GM19438 (cell line): Measurements from ENCODE around the gene FBLN2.
A peak's percentile ranks its signal among the peaks of the same experiment; 100 is the strongest.

ENCODE experiments used
- ATAC-seq: cut with Tn5 transposase; IDR thresholded peaks from one replicate; pipeline ENCODE4 v1.9.1; 2021; ENCODE audit warnings: low read depth; ENCODE audit not compliant: unreplicated experiment

FBLN2 gene

GRCh38 chr3:13655061-13655913 lies 106.4 kb downstream of the FBLN2 start:
- ATAC-seq, result no peak

- ATAC-seq, result no peak
Measured at GRCh38 chr3:13656584-13657301, 107.8 kb downstream of the FBLN2 start.

- ATAC-seq, result peak; percentile 60
Measured at GRCh38 chr3:13657660-13658435, 108.9 kb downstream of the FBLN2 start.

GRCh38 chr3:13658681-13659080 lies 109.8 kb downstream of the FBLN2 start:
- ATAC-seq, result no peak

- ATAC-seq, result no peak
Measured at GRCh38 chr3:13659221-13659969, 110.5 kb downstream of the FBLN2 start.

DNA sequence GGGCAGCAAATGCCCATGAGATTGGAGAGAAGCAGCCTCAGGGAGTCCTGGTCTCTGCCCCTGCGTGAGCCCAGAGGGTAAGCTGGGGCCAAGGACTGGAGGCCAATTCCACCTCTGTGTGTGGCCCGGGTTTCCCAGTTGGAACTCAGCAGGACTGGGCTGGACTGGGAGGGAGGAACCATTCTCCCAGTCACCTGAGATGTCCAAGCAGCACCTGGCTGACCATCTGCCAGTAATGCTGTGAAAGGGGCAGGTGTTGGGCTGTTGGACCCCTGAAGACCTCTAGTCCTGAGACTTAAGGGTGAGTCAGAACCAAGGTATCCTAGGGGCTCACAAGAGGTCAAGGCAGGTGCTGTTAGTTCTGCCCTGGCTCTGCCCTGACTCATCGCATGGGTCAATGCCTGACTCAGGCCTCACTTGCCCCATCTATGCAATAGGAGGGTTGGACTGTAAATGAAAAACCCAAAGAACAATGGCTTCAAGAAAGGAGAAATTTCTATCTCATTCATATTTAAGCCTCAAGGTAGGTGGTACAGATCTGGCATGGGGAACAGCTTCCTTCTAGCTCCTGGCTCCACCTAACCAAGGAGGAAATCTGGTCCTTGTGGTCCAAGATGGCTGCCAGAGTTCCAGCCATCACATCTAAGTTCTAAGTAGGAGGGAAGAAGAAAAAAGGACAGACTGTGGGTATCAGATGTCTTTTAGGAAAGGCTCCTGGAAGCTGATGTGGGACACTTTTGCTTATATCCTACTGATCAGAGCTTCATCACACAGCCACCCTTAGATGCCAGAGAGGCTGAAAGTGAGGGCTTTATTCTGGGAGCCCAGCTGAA lies 111.3 kb downstream of the FBLN2 start:
- ATAC-seq, result no peak

DNA sequence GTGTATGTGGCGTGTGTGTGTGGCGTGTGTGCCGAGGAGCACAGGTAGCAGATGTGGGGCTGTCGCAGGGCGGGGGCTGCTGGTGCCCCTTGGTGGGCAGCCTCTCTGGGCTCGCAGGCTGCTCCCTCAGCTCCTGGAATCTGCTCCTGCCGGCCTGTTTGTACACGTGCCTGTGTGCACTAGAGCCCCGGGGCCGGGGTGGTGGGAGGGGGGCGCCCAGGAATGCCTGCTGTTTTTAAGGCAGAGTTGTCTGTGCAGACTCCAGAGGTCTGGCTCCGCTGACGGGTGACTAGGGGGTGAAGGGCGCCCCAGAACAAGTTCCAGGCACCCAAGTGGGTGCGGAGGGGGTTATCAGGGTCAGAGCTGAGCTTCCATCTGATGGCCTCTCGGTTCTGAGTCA lies 112.2 kb downstream of the FBLN2 start:
- ATAC-seq, result no peak

DNA sequence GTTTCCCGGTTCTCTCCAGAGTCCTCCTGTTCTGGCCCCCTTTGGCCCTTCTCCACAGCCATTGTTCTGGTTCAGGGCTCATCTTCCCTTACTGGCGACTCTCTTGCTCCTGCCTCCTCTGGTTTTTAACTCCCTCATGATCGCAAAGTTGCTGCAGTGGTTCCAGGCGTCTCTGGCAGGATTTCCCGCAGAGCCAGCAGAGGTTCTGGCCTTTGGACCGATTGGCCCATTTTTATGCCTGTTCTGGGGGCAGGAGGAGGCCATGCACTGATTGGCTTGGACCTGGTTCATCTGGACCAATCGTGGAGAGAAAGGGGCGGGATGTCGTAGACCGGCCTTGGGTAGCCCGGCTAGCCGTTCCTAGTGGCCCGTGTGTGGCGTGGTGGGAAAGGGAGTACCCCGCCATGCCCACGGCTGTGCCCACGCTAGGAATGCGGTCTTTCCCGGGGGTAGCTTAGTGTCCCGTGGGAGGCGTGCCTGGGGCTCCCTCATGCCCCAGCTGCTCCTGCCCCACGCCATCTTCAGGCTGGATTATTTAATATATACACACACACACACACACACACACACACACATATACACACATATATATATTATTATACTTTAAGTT lies 113.4 kb downstream of the FBLN2 start:
- no peak for ATAC-seq

DNA sequence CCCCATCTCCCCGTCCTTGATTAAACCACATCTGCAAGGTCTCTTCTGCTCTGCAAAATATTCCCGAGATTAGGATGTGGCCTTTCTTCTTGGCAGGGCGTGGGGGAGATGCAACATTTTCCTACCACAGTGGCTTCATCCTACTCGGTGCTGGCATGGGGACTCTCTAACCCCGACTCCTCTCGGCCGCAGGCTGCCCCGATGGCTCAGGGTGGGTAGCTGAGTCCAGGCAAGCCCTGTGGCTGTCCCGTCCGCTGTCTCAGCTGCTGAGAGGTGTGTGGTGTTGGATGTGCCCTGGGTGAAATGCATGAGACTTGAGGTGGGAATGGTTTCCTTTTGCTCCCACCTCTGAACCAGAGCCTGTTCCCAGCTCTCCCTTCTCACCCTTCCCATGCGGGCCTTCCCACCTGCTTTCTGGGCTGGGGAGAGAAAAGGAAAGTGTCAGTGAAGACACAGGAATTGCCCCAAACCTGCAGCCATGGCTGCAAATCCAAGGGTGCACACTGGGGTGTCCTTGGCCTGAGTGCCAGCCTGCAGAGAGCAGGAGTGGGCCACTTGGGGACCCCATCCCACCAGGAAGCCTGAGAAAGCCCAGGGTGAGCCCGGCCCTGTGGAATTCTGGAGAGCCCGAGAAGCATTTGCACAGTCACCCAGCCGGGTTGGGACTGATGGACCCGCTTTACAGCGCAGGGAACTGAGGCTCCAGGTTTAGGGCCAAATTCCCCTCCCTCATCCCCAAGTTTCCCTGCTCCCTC lies 115.0 kb downstream of the FBLN2 start:
- ATAC-seq, result no peak

- ATAC-seq, result no peak
Measured at GRCh38 chr3:13665582-13666226, 116.8 kb downstream of the FBLN2 start.

DNA sequence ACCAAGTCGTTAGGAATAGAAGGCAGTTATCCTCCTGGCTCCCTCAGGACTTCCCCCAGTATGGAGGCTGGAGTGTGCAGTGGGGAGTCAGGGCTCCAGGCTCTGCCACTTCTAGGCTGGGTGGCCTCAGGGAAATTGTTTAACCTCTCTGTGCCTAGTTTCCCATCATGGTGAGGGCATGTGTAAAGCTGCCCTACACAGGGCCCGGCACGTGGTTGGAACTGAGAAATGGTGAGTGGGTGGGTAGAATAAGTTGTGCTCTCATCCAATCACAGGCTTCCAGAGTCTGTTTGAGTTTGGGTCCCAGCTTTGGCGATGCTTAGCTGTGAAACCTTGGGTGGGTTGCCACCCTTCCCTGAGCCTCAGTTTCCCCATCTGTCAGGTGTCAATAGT lies 117.3 kb downstream of the FBLN2 start:
- ATAC-seq, result no peak

DNA sequence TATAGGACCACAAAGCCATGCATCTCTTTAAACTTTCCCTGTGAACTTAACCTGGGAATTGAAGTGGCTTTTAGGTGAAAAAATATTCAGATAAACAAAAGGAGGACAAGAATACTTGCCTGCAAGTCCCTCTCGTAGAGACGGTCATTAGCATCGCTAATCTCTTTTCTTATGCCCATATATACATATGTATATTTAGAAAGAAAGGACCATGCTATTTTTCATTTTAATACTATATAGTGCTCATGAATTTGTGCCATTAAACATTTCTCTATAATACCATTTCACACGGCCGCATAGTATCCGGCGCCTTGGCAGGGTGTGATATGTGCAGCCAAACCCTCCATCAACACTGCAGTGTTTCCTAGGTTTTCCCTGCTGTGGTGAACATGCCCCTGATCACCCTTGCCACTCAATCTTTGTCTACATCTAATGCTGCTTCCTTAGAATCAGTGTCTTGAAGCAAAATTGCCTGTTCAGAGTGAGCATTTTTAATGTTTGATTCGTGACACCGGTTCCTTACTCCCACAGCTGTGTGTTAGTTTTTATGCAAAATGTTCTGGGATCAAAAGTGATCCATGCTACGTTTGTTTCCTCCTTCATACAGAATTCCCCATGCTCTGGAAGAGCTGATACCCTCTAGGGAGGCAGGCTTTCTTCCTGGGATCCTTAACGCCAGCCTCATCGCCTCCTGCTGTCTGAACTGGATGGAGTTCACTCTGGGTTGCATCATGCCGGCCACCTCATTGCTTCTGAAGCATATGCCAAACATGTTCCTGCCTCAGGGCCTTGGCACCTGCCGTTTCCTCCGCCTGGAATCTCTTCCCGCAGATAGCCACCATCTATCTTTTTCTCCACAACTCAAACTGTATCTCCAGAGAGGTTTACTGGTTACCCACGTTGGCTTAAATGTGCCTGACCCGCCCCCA lies 118.1 kb downstream of the FBLN2 start:
- no peak for ATAC-seq

DNA sequence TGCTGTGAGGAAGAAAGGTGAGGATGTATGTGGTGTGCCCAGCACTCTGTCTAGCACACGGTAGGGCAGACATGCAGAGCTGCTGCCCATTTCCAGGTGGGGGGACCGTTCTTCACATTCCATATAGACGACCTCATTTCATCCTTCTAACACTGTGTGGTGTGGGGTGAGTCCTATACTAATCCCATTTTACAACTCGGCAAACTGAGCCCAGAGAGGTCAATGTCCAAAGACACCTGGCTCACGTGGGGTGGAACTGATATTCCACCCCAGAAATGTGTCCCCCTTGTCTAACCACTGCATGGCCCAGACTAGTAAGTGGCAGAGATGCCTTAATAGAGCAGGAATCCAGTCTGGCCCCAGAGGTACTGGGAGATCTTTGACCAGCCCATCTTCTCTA lies 119.2 kb downstream of the FBLN2 start:
- no peak for ATAC-seq

DNA sequence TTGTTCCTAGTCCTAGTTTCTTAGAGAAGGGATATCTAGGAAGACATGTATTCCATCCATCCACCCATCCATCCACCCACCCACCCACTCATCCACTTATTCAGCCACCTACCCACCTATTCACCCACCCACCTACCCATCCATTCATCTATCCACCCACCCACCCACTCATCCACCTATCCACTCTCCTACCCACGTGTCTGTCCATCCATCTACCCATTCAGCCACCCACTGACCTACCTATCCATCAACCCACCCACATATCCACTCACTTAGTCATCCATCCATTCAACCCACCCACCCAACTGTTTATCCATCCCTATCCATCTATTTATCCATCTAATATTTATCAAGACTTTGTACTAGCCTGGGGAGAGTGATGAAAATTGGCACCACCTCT lies 120.5 kb downstream of the FBLN2 start:
- ATAC-seq, result no peak

GRCh38 chr3:13670292-13670691 lies 121.4 kb downstream of the FBLN2 start:
- no peak for ATAC-seq

GRCh38 chr3:13671482-13672233 lies 122.7 kb downstream of the FBLN2 start:
- ATAC-seq, result no peak
